Measurements from ENCODE around the gene AKAP13.
"Not testable (repeated sequence)": the region's sequence is repeated elsewhere in the genome, so short reads cannot be mapped to it uniquely, and the experiment has no call there.

Gene AKAP13

DNA sequence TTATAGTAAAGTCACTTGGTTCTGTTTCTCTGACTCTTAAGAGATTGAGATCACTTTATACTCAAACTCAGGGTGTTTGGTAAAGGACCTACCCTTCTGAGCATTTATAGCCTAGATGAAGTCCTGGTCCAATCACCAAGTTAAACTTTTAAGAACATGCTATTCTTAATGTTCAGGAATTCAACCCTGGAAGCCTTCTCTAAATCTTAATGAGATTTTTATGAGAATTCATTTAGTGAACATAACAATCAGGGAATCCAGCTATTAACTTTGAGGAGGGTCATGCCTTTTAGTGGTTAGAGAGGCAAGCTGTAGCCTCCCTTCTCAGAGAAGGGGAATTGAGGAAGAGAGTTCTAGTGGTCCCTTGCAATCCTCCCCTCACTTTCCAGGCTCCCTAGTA is 104.5 kb downstream of the AKAP13 start:
- DNase-seq, result not testable (repeated sequence)

DNA sequence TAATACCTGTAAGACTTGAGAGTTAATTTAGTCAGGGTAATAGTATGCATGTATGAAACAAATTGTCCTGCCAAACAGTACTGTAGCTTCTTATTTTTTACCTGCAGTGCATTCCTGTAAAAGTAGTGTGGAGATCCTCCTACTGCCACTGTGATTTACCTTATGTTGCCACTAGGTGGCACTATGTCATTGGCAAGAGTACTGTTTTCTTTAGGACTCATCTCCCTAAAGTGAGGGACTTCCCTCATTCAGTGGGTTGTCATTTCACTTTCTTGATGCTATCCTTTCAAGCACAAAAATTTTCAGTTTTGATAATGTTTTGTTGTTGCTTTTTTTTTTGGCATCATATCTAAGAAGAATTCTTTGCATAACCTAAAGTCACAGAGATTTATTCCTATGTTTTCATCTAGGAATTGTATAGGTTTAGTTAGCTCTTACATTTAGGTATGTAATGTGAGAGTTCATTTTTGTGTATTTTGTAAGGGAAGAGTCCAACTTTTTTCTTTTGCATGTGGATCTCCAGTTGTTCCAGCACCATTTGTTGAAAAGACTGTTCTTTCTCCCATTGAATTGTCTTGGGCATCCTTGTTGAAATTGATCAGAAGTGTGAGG is 105.7 kb downstream of the AKAP13 start:
- DNase-seq, result peak; percentile 26

DNA sequence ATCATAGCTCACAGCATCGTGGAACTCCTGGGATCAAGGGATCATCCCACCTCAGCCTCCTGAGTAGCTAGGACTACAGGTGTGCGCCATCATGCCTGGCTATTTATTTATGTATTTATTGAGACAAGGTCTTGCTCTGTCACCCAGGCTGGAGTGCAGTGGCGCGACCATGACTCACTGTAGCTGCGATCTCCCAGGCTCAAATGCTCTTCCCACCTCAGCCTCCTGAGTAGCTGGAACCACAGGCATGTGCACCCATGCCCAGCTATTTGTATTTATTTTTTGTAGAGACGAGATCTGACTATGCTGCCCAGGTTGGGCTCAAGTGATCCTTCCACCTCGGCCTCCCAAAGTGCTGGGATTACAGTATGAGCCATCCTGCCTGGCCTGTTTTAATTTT is 107.4 kb downstream of the AKAP13 start:
- not testable (repeated sequence) for DNase-seq

DNA sequence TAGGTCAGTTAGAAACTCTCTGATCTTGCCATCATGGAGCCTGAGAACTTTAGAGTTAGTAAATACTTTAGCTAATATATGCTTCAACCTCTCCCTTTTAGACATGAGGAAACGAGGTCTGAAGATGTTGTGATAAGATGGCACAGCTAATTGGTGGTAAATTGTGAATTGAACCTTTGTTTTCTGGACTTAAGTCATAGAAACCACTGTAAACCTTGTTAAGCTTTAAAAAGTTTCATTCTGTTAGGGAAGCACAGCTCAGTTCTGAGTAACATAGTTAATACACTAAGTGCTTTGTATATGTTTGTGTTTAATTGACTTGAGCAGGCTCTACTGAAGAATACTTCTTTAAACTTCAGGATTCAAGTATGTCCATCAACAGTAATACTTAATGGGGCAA is 108.6 kb downstream of the AKAP13 start:
- no peak for DNase-seq

DNA sequence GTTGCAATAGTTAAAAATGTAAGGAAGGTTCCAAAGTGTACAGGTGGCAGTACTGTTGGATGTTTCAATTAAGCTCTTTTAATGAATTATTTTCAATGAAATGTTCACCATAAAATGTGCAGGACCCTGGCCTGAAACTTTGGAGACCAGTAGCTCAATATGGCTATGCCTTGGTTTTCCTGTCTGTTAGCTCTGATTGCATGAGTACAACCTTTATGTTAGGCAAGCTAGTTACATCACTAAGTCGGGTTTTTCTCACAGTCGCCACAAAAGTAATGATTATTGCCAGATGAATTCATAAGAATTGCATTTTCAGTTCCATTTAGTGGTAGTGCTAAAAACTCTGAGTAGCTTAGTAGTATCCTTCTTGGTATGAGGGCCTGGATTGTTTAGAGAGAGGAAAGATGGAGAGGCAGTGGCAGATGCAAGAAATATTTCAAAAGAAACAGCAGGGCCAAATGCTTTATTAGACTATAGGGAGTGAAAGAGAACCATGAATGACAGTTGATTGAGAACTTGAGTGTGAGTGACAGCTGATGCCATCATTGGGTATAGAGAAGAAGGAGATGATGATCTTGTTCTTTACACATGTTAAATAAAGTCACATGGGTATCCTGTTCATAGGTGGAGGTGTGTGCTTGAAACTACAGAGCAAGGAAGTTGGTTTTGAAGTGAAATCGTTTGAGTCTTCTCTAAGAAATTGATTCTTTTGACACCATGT is 109.5 kb downstream of the AKAP13 start:
- DNase-seq, result no peak

DNA sequence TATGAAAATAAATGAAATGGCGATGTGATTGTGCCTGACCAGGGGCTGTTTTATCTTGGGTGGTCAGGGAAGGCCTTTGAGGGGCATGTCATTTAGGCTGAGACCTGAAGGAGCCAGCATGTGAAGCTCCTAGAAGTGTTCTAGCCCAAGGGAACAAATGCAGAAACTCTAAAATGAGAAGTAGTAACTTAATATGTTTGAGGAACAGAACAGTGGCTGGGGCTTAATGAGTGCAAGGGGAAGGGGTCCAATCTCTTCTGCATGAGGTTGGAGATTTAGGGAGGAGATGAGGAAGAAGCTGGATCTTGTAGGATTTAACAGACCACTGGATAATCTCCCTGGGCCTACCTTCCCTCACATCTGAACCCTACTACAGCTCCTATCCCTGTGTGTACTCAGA is 110.5 kb downstream of the AKAP13 start:
- DNase-seq, result no peak

DNA sequence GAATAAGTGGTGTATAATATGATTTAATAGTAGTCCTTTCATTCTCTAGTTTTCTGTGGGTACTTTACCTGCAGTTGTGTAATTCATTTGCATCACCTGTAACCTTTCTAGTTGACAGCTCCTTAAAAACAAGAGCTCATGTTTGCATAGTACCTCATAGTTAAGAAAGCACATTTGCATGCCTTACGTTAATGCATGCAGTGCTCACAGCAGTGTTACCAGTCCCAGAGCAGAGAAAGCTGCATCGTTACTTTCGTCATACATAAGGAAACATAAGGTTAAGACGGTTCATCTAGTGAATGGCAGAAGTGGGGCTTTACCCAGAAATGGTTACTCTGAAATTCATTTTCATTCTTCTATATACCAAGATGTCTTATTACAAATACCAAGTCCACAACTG is 111.3 kb downstream of the AKAP13 start:
- DNase-seq, result no peak

DNA sequence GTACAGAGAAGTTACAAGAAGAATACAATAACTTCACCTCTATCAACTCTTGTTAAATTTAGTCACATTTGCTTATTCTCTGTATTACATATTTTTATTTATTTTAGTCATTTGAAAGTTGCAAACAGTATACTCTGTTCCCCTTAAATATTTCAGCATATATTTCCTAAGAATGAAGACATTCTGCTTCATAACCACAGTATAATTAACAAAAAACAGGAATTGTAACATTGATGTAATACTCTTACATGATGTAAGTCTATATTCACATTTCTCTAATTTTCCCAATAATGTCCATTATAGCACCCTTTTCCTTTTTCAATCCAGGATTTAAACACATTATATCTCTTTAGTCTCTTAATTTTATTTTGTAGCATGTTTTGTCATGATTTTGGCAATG is 112.0 kb downstream of the AKAP13 start:
- DNase-seq, result no peak

DNA sequence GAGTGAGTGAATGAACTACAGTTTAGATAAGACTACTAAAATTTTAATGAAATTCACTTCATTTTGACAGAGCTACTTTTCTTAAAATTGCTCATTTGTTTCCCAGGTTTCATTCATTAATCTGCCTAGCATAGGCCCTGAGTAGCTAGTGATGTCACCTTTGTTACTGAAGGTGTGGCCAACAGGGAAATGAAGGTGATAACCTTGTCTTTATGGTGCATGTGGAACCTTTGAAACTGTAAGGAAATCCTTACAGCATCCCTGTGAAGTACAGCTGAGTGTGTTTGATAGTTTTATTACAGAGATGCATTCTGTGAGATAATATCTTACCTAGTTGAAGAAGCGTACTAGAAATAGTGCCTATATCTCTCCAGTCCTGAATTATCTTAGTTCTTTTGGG is 112.9 kb downstream of the AKAP13 start:
- DNase-seq, result no peak

DNA sequence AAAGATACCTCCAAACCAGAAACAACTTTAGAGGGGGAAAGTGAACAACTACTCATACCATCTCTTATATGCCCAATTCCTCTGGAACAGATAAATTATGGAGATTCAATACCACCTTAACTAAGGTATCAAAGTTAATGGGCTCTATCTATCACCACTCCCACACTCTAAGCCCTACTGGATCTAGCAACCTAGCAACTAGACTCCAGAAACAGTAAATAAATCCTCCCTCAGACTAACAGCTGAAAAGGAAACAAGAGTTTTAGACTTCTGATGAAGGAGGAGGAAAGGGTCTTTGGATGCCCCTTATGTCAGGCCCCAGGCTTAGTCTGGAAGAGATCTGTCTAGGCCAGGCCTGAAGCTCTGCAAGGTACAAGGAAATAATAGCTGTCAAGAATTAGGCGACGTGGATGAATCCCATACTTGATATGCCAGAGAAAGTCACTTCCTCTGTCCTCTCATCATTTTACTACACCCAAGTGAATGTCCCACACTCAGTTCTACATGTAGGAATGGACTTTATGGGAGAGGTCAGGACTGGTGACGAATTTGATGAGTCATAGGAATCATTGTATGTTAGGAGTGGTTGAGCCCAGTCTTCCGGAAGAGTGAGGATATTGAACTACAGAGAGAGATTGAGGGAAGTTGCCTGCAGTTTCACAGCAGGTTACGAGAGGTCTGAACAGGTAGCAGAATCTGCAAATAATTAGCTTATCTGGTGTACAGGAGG is 113.8 kb downstream of the AKAP13 start:
- no peak for DNase-seq

DNA sequence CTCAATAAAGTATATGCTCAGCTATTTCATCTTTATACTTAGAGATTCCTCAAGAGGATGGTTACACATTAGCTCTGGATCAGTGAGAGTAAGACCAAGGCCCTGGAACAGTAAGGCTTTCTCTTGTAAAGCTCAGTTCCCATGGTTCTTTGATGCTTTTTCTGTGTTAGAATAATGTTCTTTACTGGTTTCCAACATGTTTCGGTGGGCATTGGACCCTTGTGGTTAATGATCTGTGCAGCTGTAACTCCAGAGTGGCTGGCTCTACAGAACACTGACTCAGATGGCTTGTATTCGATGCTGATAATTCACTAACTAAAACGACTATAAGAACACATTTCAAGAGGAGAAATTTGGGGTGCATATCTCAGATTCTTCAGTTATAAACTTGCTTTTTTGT is 114.7 kb downstream of the AKAP13 start:
- DNase-seq, result no peak

DNA sequence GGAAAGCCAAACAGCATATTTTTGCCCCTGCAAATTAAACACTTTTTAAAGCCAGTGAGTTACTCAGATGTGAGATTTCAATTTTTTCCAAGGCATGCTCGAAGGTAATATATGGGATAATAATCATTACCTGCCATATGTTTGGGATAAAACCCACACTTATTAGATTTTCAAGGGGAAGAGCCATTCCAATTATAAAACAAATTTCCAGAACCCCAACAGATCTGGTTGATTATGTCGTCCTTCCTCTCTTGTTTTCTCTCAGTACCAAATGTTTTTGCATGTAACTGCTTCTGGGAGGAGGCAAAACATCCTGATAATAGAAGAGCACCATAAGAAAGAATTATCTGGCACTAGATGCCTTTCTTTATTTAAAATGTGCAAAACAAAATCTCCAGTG is 115.1 kb downstream of the AKAP13 start:
- no peak for DNase-seq

DNA sequence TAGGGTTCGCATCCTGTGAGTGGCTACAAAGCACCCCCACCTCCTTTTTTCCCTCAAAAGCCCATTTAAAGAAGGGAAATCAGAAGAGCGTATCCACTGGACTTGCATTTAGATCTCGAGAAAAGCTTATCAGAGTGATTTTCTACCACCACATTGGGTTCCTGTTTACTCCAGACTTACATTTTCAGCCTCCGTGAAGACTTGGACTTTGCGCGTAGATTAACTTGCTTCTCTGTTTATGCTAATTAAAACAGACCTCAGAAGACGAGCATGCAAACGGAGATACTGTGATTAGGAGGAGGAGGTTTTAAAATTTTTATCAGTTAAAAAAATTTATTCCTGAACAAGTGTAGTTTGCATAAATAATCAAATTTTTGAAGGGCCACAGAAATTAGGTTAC is 115.7 kb downstream of the AKAP13 start:
- no peak for DNase-seq

DNA sequence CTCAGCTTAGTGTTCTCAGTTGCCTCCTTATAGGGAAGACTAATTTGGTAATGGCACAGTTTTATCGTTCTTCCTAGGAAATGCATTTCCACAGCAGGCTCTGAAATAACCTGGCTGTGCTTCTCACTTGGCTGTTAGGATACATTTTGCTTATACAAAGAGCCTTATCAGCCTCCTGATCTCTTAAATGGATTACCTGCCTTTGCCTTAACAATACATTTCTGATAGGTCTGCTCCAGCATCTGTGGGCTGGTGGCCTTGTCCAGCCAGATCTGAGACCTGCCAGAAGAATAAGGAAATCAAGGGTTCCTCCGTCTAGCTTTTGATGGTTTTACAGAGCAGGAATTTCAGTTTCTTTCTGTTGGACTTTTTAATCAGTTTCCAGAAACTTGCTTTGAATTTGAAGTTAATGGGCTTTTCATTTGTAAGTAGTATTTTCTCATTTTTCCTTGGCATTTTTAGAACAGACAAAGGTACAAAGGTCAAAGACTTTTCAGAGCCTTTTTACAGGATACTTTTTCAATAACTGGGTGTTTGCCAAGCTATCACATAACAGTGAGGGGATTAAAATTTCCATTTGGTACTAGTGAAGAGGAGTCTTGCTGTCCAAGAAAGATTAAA is 116.3 kb downstream of the AKAP13 start:
- DNase-seq, result no peak

DNA sequence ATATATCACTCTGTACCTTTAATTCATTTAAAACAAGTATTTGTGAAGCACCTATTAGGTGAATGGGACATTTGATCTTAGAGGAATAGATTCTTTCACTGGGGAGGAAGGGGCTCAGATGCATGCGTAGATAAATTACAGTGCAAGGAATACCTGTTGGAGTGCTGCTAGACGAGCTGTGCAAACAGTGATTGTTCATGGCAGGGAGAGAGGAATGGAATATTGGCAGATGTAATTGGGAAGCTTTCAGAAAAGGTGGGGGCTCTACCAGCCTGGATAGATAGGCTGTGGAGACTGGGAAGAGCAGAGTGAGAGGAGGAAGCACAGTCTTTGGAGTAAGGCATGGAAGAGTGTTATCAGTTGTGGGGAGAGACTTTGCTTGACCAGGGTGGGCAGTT is 116.8 kb downstream of the AKAP13 start:
- DNase-seq, result no peak

DNA sequence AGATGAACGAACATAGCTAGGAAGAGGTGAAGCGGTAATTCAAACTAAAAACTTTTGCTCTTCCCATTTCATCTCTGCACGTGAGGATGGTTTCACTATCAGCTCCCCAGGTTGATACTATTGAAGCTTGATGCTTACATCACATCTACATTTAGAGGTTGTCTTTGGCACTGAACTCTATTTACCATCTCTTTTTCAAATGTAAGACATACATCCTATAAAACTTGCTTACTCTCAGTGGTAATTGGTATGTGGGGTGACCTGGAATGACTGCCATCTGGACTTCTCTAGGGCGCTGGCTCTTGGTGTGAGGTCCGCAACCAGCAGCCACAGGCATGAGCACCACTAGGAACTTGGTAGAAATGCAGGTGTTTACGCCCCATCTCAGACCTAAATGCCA is 118.1 kb downstream of the AKAP13 start:
- no peak for DNase-seq

DNA sequence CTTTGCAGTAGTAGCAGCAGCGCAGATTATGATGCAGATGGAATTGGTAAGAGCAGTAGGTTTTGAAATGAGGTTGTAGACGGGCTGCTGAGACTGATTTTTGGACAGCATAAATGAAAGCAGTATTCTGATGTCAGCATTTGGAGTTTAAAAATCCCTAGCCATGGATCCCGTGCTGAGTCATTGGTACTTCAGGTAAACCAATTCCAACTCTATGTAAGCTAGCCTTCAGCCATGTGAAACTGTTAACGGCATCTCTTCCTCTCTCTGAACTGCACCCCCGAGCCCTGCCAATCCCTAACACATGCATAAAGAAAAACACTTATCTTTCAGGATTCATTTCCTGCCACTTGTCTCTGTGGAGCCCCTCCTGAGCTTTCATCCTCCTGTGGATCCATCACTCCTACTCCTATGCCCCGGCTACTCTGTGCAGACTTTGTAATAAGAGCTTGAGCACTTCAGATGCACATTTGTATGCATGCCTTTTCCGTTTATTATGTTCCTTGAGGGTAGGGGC is 119.0 kb downstream of the AKAP13 start:
- no peak for DNase-seq

DNA sequence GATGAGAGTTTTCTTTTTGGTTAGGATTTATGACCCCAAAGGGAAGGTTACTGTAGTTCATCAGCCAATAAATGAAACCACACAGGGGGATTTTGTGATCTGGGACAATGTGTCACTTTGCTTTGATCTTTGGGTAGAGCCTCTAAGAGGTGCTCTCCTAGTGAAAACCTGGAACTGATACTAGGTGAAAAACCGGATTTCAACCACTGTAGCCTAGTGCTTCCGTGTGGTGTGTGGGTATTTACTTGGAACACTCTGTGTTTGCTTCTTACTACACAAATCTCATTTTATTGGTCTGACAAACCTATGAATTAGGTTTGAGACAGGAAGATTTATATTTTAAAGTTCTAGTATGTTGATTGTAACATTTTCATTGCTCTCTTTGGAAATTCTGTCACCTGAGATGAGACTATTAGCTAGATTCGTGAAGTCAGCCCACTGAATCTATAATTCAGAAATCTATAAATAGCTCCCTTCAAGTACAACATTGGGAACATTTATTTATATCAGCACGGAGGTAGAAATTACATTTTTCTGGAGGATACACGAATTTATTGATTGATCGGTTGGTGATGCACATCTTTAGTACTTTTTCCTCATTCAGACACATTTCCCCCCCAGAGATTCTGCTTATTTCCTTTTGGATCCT is 119.8 kb downstream of the AKAP13 start:
- no peak for DNase-seq

DNA sequence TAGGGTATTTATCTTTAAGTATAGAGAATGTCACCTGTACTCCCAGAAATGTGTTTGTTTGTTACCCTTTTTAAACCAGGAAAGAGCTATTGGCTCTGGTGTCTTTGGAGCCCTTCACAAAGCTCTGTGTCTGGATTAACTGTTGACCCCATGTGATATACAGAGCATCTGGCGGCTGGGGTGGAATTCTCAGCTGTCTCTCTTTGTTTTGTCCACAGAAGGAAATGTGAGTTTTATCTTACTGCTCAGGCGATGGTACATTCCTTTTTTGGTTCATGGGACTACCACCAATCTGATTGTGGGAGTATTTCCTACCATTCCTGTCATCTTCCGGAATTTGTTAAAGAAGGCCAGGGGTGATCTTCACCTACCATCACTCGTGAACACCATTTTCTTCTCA is 120.3 kb downstream of the AKAP13 start:
- DNase-seq, result no peak

DNA sequence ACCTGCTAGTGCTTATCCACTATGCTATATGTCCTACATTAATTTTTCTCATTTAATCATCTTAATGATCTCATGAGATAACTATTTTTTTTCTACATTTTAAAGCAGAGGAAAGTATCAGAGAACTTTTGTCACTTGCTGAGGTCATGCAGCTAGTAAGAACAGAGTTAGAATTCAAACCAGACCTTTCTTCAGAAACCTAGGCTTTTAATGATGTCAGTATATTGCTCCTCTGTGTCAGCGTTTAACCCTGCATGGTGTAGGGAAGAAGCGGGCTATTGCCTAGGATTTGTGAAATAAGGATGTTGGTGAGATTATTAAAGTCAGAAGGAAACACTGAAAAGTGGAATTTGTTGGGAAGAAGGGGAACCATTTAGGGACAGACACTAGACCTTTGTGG is 121.2 kb downstream of the AKAP13 start:
- DNase-seq, result no peak

DNA sequence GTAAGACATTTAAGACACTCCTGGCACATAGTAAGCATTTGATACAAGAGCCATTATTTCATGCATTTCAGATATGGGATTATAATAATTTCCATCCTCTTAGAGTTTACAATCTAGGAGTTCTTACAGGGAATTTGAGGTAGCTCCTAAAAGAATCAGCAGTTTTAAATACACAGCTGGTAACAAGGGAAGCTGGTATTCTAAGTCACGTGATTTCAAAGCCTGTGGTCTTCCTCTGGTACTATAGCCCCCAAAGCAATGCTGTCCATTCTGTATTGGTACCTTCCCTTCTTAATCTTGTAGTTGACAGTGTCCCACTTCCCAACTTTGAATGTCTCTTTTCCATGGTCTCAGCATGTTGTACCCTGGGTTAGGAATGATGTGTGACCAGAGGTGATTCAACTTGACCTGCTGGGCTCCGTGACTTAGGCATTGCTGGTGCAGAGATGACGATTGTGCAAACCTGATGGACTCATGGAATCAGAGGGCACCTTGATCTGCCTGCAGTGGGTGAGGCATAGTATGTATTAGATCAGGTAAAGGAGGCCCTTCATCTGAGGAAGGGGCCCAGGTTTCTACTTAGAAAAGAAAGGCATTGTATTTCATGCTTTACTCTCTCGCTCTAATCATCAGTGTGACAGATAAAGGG is 122.9 kb downstream of the AKAP13 start:
- no peak for DNase-seq

Data from activated CD4-positive, alpha-beta T cell treated with anti-CD3 and anti-CD28 coated beads, Interleukin-2, amount 50 U/mL, for 1 hour (primary cell).